Measurements from ENCODE around the gene DUSP6. TPM values are rescaled to one million over a fixed set of nuclear protein-coding genes. Genes with fewer than 3 reads are reported as not detected.

Gene DUSP6
- total and polyA plus RNA-seq, 10 of the 15 experiments (the other 5 are each of a cell fraction or from before 2014, with no cell fraction given): 0.02 to 0.69 (median 0.07) TPM; not detected in 1

GRCh38 chr12:89369166-89369565, 16.9 kb upstream of the DUSP6 start (continued):
- no peak for TF ChIP-seq E2F8 (IDR thresholded peaks at IDR 0.05; ENCODE audit: low read depth, partially characterized antibody)
- no peak for TF ChIP-seq MXI1 (IDR thresholded peaks at IDR 0.05; ENCODE audit: low read depth, low read length)

GRCh38 chr12:89368391-89368790, 16.1 kb upstream of the DUSP6 start:
- in situ Hi-C loops (cut with MboI) (no loop called here), intact Hi-C loops (cut with micrococcal nuclease; ENCODE audit: unreplicated experiment) (no loop called here)
- SMC1A ChIA-PET (ENCODE audit: uncharacterized antibody, unreplicated experiment): interaction anchor here (0.7 kb wide), 1 partner anchor 47 kb away, joined by 3 read pairs; no protein-coding TSS in a partner anchor
- no peak for FAIRE-seq
- CTCF ChIA-PET: no interaction called here
- no peak for TF ChIP-seq TARDBP (IDR thresholded peaks at IDR 0.05; ENCODE audit: borderline replicate concordance)
- no peaks in the 10 kb centered on the region for H3K79me2 ChIP-seq (ENCODE audit: control insufficient read depth, insufficient read depth, low read length)
- H4K20me1 ChIP-seq (ENCODE audit: control insufficient read depth, insufficient read depth): no peaks in the 10 kb centered on the region
- H3K27ac ChIP-seq (ENCODE audit: control insufficient read depth, insufficient read depth): no peak overlapping the region
- no peak for DNase-seq (ENCODE audit: low read depth, low spot score)
- no peaks in the 10 kb centered on the region for H3K9me3 ChIP-seq (replicated peaks; ENCODE audit: control insufficient read depth, insufficient read depth, low read length)
- peaks cover 0 to 1% of the 10 kb centered on the region in 2 experiments; a peak in 2 of 4 replicates for H3K27me3 ChIP-seq (replicated peaks in 1 of 2; ENCODE audit: control insufficient read depth in 2 of 2, insufficient read depth in 2 of 2, low read length in 1 of 2)
- no peak for ATAC-seq
- POLR2A ChIA-PET: interaction anchor here (0.6 kb wide), 1 partner anchor 8 kb away, joined by 5 read pairs; no protein-coding TSS in a partner anchor
- no peak overlapping the region for H3K4me3 ChIP-seq
- RAD21 ChIA-PET (ENCODE audit: unreplicated experiment): no interaction called here
- H3K36me3 ChIP-seq (ENCODE audit: control insufficient read depth in 2 of 2, insufficient read depth in 2 of 2, low read length in 1 of 2): no peaks in the 10 kb centered on the region
- H3K4me2 ChIP-seq (ENCODE audit: control insufficient read depth, insufficient read depth): no peak overlapping the region
- H3K4me1 ChIP-seq (ENCODE audit: control insufficient read depth, insufficient read depth, low read length): no peaks in the 10 kb centered on the region
- 21% methylated on average over 4 of the region's 4 CpGs for WGBS (ENCODE audit: insufficient coverage, insufficient replicate concordance, low lambda C conversion rate, missing lambda C conversion rate)
- no peak overlapping the region for H3K9ac ChIP-seq (ENCODE audit: control insufficient read depth, insufficient read depth, low read length)
- H2AFZ ChIP-seq (ENCODE audit: control insufficient read depth, low read depth, low read length): no peak overlapping the region
- BruUV-seq (replicated peaks): no TSS peak
